Parathyroid adenoma (tissue), 2 donors: ENCODE measurements around the gene TTC28.

Experiments
- H2AFZ ChIP-seq: fragments of 300-600 bp; sonication (generic); one replicate; pipeline ENCODE4 v1.7.0; 2017; ENCODE audit warnings: antibody characterized with exemption, mild to moderate bottlenecking
- H3K27ac ChIP-seq: fragments of 300-600 bp; sonication (generic); one replicate; pipeline ENCODE4 v1.7.0; 2017
- H3K27me3 ChIP-seq: fragments of 300-600 bp; sonication (generic); one replicate; pipeline ENCODE4 v1.7.0; 2017; ENCODE audit warnings: low read length; ENCODE audit not compliant: control insufficient read depth, insufficient read depth
- H3K36me3 ChIP-seq: fragments of 300-600 bp; sonication (generic); one replicate; pipeline ENCODE4 v1.7.0; 2017; ENCODE audit warnings: low read length; ENCODE audit not compliant: control insufficient read depth, insufficient read depth
- H3K4me1 ChIP-seq: fragments of 300-600 bp; sonication (generic); one replicate; pipeline ENCODE4 v1.7.0; 2017; ENCODE audit warnings: control low read depth
- H3K4me2 ChIP-seq: fragments of 300-600 bp; sonication (generic); one replicate; pipeline ENCODE4 v1.7.0; 2017; ENCODE audit warnings: low read length
- H3K4me3 ChIP-seq: fragments of 300-600 bp; sonication (generic); one replicate; pipeline ENCODE4 v1.7.0; 2017; ENCODE audit warnings: low read depth, low read length
- H3K79me2 ChIP-seq: fragments of 300-600 bp; sonication (generic); one replicate; pipeline ENCODE4 v1.7.0; 2017; ENCODE audit warnings: control low read depth
- H3K9ac ChIP-seq: fragments of 300-600 bp; sonication (generic); one replicate; pipeline ENCODE4 v1.7.0; 2017; ENCODE audit warnings: mild to moderate bottlenecking
- H3K9me3 ChIP-seq: fragments of 300-600 bp; sonication (generic); one replicate; pipeline ENCODE4 v1.7.0; 2017; ENCODE audit warnings: low read length; ENCODE audit not compliant: control insufficient read depth
- TF ChIP-seq, protein P1 (sequence below): fragments of 300-600 bp; sonication (generic); IDR thresholded peaks from one replicate; pipeline ENCODE4 v1.7.0; 2017; ENCODE audit warnings: antibody characterized with exemption, mild to moderate bottlenecking
- donor health status: primary hyperparathyroidism.

The TTC28 gene

DNA sequence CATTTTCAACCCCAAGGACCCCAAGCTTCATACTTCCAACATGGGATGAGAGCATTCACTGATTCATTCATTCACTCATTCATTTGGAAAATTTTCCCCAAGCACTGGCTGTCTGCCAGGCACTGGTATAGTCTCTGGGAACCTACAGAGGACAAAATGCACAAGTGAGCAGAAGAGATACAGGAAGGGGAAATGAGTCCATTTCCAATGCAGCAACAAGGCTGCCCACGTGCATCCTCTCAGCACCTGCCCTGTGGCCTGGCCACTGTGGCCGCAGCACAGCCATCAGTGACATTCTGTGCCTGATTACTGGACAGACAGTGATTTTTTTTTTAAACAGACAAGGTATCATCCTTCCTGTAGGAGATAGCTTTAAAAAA lies 664.6 kb downstream of the TTC28 start:
- Histone ChIP-seq H3K27me3 (no peaks in the 10 kb centered on the region), H3K4me3 (no peak overlapping the region), H3K36me3 (no peaks in the 10 kb centered on the region)

DNA sequence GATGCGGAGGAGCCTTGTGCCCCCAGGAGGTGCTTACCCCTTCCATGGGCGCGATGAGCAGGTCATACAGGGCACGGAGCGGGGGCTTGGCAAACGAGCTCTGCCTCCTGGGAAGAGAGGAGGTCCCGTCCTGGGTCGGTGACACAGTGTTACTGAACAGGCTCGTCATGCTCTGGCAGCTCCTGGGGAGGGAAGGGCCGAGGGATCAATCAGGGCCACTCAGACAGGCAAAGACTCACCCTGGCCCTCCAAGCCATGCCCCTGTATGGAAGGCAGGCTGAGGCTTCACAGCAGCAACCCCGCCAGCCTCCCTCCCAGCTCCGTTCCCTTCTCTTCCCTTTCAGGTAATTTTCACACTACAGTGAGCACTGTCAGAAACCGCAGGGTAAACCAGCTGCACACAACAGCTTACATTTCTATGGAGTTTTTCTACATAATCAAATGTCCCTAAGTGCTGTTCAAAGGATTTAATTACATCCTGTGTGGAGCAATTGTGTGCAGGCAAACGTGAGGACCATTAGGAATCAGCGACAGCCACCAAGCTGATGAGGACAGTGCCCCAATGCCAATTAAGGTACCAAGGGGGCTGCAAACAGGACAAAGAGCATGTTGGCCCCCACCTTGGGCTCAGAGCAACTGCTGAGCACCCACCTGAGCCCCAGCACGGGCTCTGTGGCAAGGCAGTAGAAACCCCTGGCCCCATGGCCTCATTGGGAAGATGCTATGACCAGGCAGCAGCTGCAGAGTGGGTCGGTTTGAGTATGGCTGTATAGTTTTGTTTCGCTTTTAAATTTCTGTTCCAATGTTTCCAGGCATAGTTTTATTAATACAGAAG lies 665.2 kb downstream of the TTC28 start:
- Histone ChIP-seq H3K36me3 (no peaks in the 10 kb centered on the region), H3K79me2 (no peaks in the 10 kb centered on the region), H3K9me3 (no peaks in the 10 kb centered on the region), H3K4me3 (no peak overlapping the region), H3K4me2 (no peak overlapping the region), H3K27me3 (no peaks in the 10 kb centered on the region), H3K4me1 (no peaks in the 10 kb centered on the region), H3K9ac (no peak overlapping the region), H2AFZ (no peak overlapping the region), H3K27ac (no peak overlapping the region)
- TF ChIP-seq, protein P1, sequence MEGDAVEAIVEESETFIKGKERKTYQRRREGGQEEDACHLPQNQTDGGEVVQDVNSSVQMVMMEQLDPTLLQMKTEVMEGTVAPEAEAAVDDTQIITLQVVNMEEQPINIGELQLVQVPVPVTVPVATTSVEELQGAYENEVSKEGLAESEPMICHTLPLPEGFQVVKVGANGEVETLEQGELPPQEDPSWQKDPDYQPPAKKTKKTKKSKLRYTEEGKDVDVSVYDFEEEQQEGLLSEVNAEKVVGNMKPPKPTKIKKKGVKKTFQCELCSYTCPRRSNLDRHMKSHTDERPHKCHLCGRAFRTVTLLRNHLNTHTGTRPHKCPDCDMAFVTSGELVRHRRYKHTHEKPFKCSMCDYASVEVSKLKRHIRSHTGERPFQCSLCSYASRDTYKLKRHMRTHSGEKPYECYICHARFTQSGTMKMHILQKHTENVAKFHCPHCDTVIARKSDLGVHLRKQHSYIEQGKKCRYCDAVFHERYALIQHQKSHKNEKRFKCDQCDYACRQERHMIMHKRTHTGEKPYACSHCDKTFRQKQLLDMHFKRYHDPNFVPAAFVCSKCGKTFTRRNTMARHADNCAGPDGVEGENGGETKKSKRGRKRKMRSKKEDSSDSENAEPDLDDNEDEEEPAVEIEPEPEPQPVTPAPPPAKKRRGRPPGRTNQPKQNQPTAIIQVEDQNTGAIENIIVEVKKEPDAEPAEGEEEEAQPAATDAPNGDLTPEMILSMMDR, result no peak

More for the DNA sequence above, 664.6 kb downstream of the TTC28 start:
- H3K4me2 ChIP-seq, result no peak overlapping the region
- TF ChIP-seq, protein P1, result no peak
- H2AFZ ChIP-seq, result no peak overlapping the region
- H3K79me2 ChIP-seq, result no peaks in the 10 kb centered on the region
- H3K4me1 ChIP-seq, result no peaks in the 10 kb centered on the region
- no peaks in the 10 kb centered on the region for H3K9me3 ChIP-seq
- H3K27ac ChIP-seq, result no peak overlapping the region
- no peak overlapping the region for H3K9ac ChIP-seq

DNA sequence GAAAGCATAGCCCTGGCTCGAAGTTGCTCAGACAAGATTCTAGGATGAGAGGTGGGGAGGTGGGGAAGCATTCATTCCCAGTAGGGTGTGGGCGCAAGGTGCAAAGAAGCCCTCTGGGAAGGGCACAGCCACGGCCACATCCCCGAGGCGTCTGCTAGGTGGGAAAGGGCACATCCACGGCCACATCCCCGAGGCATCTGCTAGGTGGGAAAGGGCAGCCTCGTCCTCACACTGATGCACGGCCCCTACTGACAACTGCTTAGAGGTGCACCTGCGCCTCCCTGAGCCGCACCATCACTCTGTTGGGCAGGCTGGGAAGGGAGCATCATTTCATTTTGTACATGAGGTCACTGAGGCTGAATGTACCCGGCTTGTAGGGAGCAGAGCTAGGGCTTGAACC lies 666.0 kb downstream of the TTC28 start:
- H3K4me3 ChIP-seq, result no peak overlapping the region
- no peak overlapping the region for H3K27ac ChIP-seq
- H3K4me2 ChIP-seq, result no peak overlapping the region
- H3K27me3 ChIP-seq, result no peaks in the 10 kb centered on the region
- H3K4me1 ChIP-seq, result no peaks in the 10 kb centered on the region
- H3K79me2 ChIP-seq, result no peaks in the 10 kb centered on the region
- H3K9me3 ChIP-seq, result no peaks in the 10 kb centered on the region
- TF ChIP-seq, protein P1, result no peak
- no peaks in the 10 kb centered on the region for H3K36me3 ChIP-seq
- no peak overlapping the region for H2AFZ ChIP-seq
- no peak overlapping the region for H3K9ac ChIP-seq

- H3K79me2 ChIP-seq, result no peaks in the 10 kb centered on the region
- no peak overlapping the region for H3K4me2 ChIP-seq
- no peak overlapping the region for H2AFZ ChIP-seq
- no peaks in the 10 kb centered on the region for H3K27me3 ChIP-seq
- no peak overlapping the region for H3K9ac ChIP-seq
- TF ChIP-seq, protein P1, result no peak
- H3K9me3 ChIP-seq, result no peaks in the 10 kb centered on the region
- H3K36me3 ChIP-seq, result no peaks in the 10 kb centered on the region
- no peaks in the 10 kb centered on the region for H3K4me1 ChIP-seq
- no peak overlapping the region for H3K4me3 ChIP-seq
- no peak overlapping the region for H3K27ac ChIP-seq
Measured at GRCh38 chr22:28012832-28013460, 666.7 kb downstream of the TTC28 start.
